ENCODE measurements around the gene TCTN1. TPM values are rescaled to one million over a fixed set of nuclear protein-coding genes. Genes with fewer than 3 reads are reported as not detected.

The TCTN1 gene
- total and polyA plus RNA-seq, 9 of the 15 experiments (the other 6 are each of a cell fraction or from before 2014, with no cell fraction given): 0.32 to 12.5 (median 4.0) TPM

- TF ChIP-seq CUX1 (CRISPR knock-in tag; IDR thresholded peaks at IDR 0.05) (no peak), KLF16 (IDR thresholded peaks at IDR 0.05) (no peak), POLR2AphosphoS2 (IDR thresholded peaks at IDR 0.05; ENCODE audit: low read length) (no peak), ZNF740 (CRISPR knock-in tag; IDR thresholded peaks at IDR 0.05) (0 out of 2 replicates have a peak, but pooled peaks have one; percentile 23), ZNF740 (tag; IDR thresholded peaks at IDR 0.05) (peak in 1 of 2 experiments; percentile 17; a peak in 1 of 4 replicates), CTBP1 (IDR thresholded peaks at IDR 0.05; ENCODE audit: borderline replicate concordance) (peak; percentile 69; the same call in 1 of the 2 replicates), MIER1 (IDR thresholded peaks at IDR 0.05; ENCODE audit: low read depth) (no peak), CREB1 (IDR thresholded peaks at IDR 0.05) (0 out of 2 replicates have a peak, but pooled peaks have one; percentile 23), CREB1 (CRISPR knock-in tag; IDR thresholded peaks at IDR 0.05) (no peak), ZNF584 (CRISPR knock-in tag; IDR thresholded peaks at IDR 0.05; ENCODE audit: low read depth) (no peak), MEIS2 (IDR thresholded peaks at IDR 0.05; ENCODE audit: partially characterized antibody) (peak; percentile 89), TCF3 (CRISPR knock-in tag; IDR thresholded peaks at IDR 0.05) (peak; percentile 58; the same call in 1 of the 2 replicates), JUNB (CRISPR knock-in tag; conservative IDR thresholded peaks at IDR 0.05) (no peak), TFAP4 (CRISPR knock-in tag; IDR thresholded peaks at IDR 0.05; ENCODE audit: borderline replicate concordance) (peak; percentile 88), C11orf30 (IDR thresholded peaks at IDR 0.05; ENCODE audit: low read depth) (no peak), ZNF395 (CRISPR knock-in tag; IDR thresholded peaks at IDR 0.05) (peak; percentile 57; the same call in 1 of the 2 replicates), GABPB1 (CRISPR knock-in tag; IDR thresholded peaks at IDR 0.05) (peak; percentile 49; the same call in 1 of the 2 replicates), HNRNPLL (IDR thresholded peaks at IDR 0.05; ENCODE audit: low read depth, low read length, poor library complexity, severe bottlenecking) (no peak), NFIC (IDR thresholded peaks at IDR 0.05) (peak; percentile 93), HMG20B (CRISPR knock-in tag; IDR thresholded peaks at IDR 0.05) (no peak)
These were observed 30.5 kb upstream of the TCTN1 start, which contains the start of gene PPTC7 (continued) for GRCh38 chr12:110583137-110584059.
